GM23338 (cell line): Measurements from ENCODE around the gene RGS19.

Source experiments
- CREB1 ChIP-seq: fragments of 250-450 bp; sonication (Bioruptor Pico); IDR thresholded peaks from 2 replicates; pipeline ENCODE4 v1.5.0; 2020; ENCODE audit warnings: low read depth, mild to moderate bottlenecking, moderate library complexity
- CTCF ChIP-seq, 2 experiments: fragments of 200-600 bp in 1 of 2; sonication (generic) in 1 of 2; conservative IDR thresholded peaks; 2 replicates each; pipeline versions ENCODE4 v1.5.1 to v1.6.1; 2016 to 2017; ENCODE audit warnings: antibody characterized with exemption in 2 of 2, low read depth in 2 of 2, mild to moderate bottlenecking in 2 of 2, moderate library complexity in 1 of 2
- ETS1 ChIP-seq: IDR thresholded peaks from 2 replicates; pipeline ENCODE4 v1.6.1; 2016; ENCODE audit warnings: antibody characterized with exemption
- EZH2 ChIP-seq: fragments of 200-600 bp; sonication (generic); IDR thresholded peaks from one replicate; pipeline ENCODE4 v1.8.0; 2017; ENCODE audit warnings: antibody characterized with exemption, mild to moderate bottlenecking, low read depth; ENCODE audit not compliant: unreplicated experiment
- EZH2phosphoT487 ChIP-seq: fragments of 200-600 bp; sonication (generic); IDR thresholded peaks from one replicate; pipeline ENCODE4 v1.8.1; 2018; ENCODE audit warnings: antibody characterized with exemption; ENCODE audit not compliant: unreplicated experiment
- JUNB ChIP-seq: IDR thresholded peaks from one replicate; pipeline ENCODE4 v1.6.1; 2016; ENCODE audit warnings: antibody characterized with exemption; ENCODE audit not compliant: unreplicated experiment
- NANOG ChIP-seq: IDR thresholded peaks from 2 replicates; pipeline ENCODE4 v1.6.1; 2016; ENCODE audit warnings: antibody characterized with exemption, borderline replicate concordance
- POLR2AphosphoS5 ChIP-seq: IDR thresholded peaks from 2 replicates; pipeline ENCODE4 v1.6.1; 2016; ENCODE audit warnings: antibody characterized with exemption, low read depth
- REST ChIP-seq: IDR thresholded peaks from one replicate; pipeline ENCODE4 v1.6.1; 2018; ENCODE audit warnings: antibody characterized with exemption; ENCODE audit not compliant: unreplicated experiment
- ZNF114 ChIP-seq: fragments of 250-450 bp; sonication (Bioruptor Pico); IDR thresholded peaks from 2 replicates; pipeline ENCODE4 v1.5.0; 2020; ENCODE audit warnings: mild to moderate bottlenecking, moderate library complexity
- ZNF331 ChIP-seq: fragments of 250-450 bp; sonication (Bioruptor Pico); IDR thresholded peaks from 2 replicates; pipeline ENCODE4 v1.5.0; 2020; ENCODE audit warnings: low read depth, mild to moderate bottlenecking, moderate library complexity
- ZNF462 ChIP-seq: fragments of 250-450 bp; sonication (Bioruptor Pico); IDR thresholded peaks from 2 replicates; pipeline ENCODE4 v1.5.0; 2020; ENCODE audit warnings: mild to moderate bottlenecking, moderate library complexity

GRCh38 chr20:64107736-64108457 is 28.6 kb upstream of the RGS19 start:
- TF ChIP-seq CTCF (conservative IDR thresholded peaks at IDR 0.05; ENCODE audit: low read depth in 2 of 2) (no peak), EZH2phosphoT487 (no peak), REST (no peak), EZH2 (no peak), POLR2AphosphoS5 (no peak), ZNF331 (CRISPR knock-in tag) (no peak), CREB1 (CRISPR knock-in tag) (no peak), NANOG (no peak), JUNB (no peak), ETS1 (no peak), ZNF462 (CRISPR knock-in tag) (no peak), ZNF114 (CRISPR knock-in tag) (no peak)
